ENCODE measurements around the gene TRIM7. TPM values are rescaled to one million over a fixed set of nuclear protein-coding genes. Genes with fewer than 3 reads are reported as not detected.
"Not testable (repeated sequence)": the region's sequence is repeated elsewhere in the genome, so short reads cannot be mapped to it uniquely, and the experiment has no call there.

Gene TRIM7
- total RNA-seq, 1 donor from 2014 or later: 2.7 TPM

GRCh38 chr5:181189363-181189961 lies 15.5 kb downstream of the TRIM7 start:
- H3K27me3 Mint-ChIP-seq: peaks cover 10% of the 10 kb centered on the region
- DNase-seq: peak; percentile 87
- intact Hi-C loops (cut with micrococcal nuclease): loop anchor here (1.0 to 10.0 kb wide), 3 partner anchors 17 to 385 kb away; partner anchors contain the start of gene MGAT1
- H3K4me1 Mint-ChIP-seq: peaks cover 48% of the 10 kb centered on the region
- peak overlapping the region; percentile 92 for H3K4me3 Mint-ChIP-seq
- peaks cover 9% of the 10 kb centered on the region for H3K36me3 Mint-ChIP-seq (ENCODE audit: low read depth)
- peak overlapping the region; percentile 95 for H3K27ac Mint-ChIP-seq
- H3K9me3 Mint-ChIP-seq: no peaks in the 10 kb centered on the region

GRCh38 chr5:181188700-181189362 lies 16.2 kb downstream of the TRIM7 start:
- Mint-ChIP-seq H3K4me3 (peak overlapping the region; percentile 92), H3K27ac (peak overlapping the region; percentile 95), H3K36me3 (ENCODE audit: low read depth) (peaks cover 9% of the 10 kb centered on the region), H3K27me3 (peaks cover 10% of the 10 kb centered on the region), H3K9me3 (no peaks in the 10 kb centered on the region), H3K4me1 (peaks cover 52% of the 10 kb centered on the region)
- intact Hi-C loops (cut with micrococcal nuclease): loop anchor here (1.0 to 10.0 kb wide), 4 partner anchors 16 to 384 kb away; partner anchors contain the start of genes MGAT1 and TRIM52
- DNase-seq: peak; percentile 95

- H3K4me1 Mint-ChIP-seq: peaks cover 49% of the 10 kb centered on the region
- peak overlapping the region; percentile 92 for H3K4me3 Mint-ChIP-seq
- H3K27me3 Mint-ChIP-seq: peaks cover 10% of the 10 kb centered on the region
- peak; percentile 83 for DNase-seq
- intact Hi-C loops (cut with micrococcal nuclease): loop anchor here (1.0 to 10.0 kb wide), 3 partner anchors 15 to 383 kb away; partner anchors contain the start of genes MGAT1 and TRIM52
- H3K36me3 Mint-ChIP-seq (ENCODE audit: low read depth): peaks cover 9% of the 10 kb centered on the region
- no peaks in the 10 kb centered on the region for H3K9me3 Mint-ChIP-seq
- H3K27ac Mint-ChIP-seq: peak overlapping the region; percentile 95
These were observed 17.3 kb downstream of the TRIM7 start for GRCh38 chr5:181187500-181188213.

GRCh38 chr5:181186986-181187499 lies 18.0 kb downstream of the TRIM7 start:
- peaks cover 9% of the 10 kb centered on the region for H3K36me3 Mint-ChIP-seq (ENCODE audit: low read depth)
- intact Hi-C loops (cut with micrococcal nuclease): loop anchor here (10.0 kb wide), 1 partner anchor 382 kb away; the partner anchor contains the start of gene MGAT1
- H3K27me3 Mint-ChIP-seq: peaks cover 10% of the 10 kb centered on the region
- H3K9me3 Mint-ChIP-seq: no peaks in the 10 kb centered on the region
- DNase-seq: peak; percentile 66
- H3K27ac Mint-ChIP-seq: no peak overlapping the region
- H3K4me1 Mint-ChIP-seq: peaks cover 48% of the 10 kb centered on the region
- no peak overlapping the region for H3K4me3 Mint-ChIP-seq

GRCh38 chr5:181186022-181186421 lies 19.0 kb downstream of the TRIM7 start:
- Mint-ChIP-seq H3K36me3 (ENCODE audit: low read depth) (peaks cover 7% of the 10 kb centered on the region), H3K4me1 (peaks cover 44% of the 10 kb centered on the region), H3K9me3 (no peaks in the 10 kb centered on the region), H3K27ac (no peak overlapping the region), H3K4me3 (no peak overlapping the region), H3K27me3 (peaks cover 11% of the 10 kb centered on the region)
- intact Hi-C loops (cut with micrococcal nuclease): loop anchor here (10.0 kb wide), 1 partner anchor 381 kb away; the partner anchor contains the start of gene MGAT1
- no peak for DNase-seq

GRCh38 chr5:181185560-181185959 lies 19.4 kb downstream of the TRIM7 start:
- Mint-ChIP-seq H3K27me3 (peaks cover 13% of the 10 kb centered on the region), H3K4me1 (peaks cover 44% of the 10 kb centered on the region), H3K27ac (no peak overlapping the region), H3K36me3 (ENCODE audit: low read depth) (peaks cover 7% of the 10 kb centered on the region), H3K4me3 (peak overlapping the region; percentile 19), H3K9me3 (no peaks in the 10 kb centered on the region)
- DNase-seq: no peak
- intact Hi-C loops (cut with micrococcal nuclease): loop anchor here (10.0 kb wide), 1 partner anchor 381 kb away; the partner anchor contains the start of gene MGAT1

GRCh38 chr5:181184845-181185216 lies 20.2 kb downstream of the TRIM7 start:
- H3K9me3 Mint-ChIP-seq: no peaks in the 10 kb centered on the region
- peaks cover 38% of the 10 kb centered on the region for H3K4me1 Mint-ChIP-seq
- no peak for DNase-seq
- peaks cover 15% of the 10 kb centered on the region for H3K27me3 Mint-ChIP-seq
- H3K4me3 Mint-ChIP-seq: peak overlapping the region; percentile 96
- peaks cover 6% of the 10 kb centered on the region for H3K36me3 Mint-ChIP-seq (ENCODE audit: low read depth)
- H3K27ac Mint-ChIP-seq: peak overlapping the region; percentile 97
- intact Hi-C loops (cut with micrococcal nuclease): loop anchor here (1.0 to 10.0 kb wide), 2 partner anchors 26 to 380 kb away; partner anchors contain the start of gene MGAT1

GRCh38 chr5:181182651-181183050 lies 22.3 kb downstream of the TRIM7 start:
- Mint-ChIP-seq H3K4me1 (peaks cover 26% of the 10 kb centered on the region), H3K9me3 (no peaks in the 10 kb centered on the region), H3K4me3 (peak overlapping the region; percentile 81), H3K36me3 (ENCODE audit: low read depth) (no peaks in the 10 kb centered on the region), H3K27ac (peak overlapping the region; percentile 56), H3K27me3 (peaks cover 9% of the 10 kb centered on the region)
- intact Hi-C loops (cut with micrococcal nuclease): loop anchor here (1.0 to 10.0 kb wide), 2 partner anchors 9 to 378 kb away; partner anchors contain the start of gene MGAT1
- DNase-seq: no peak

GRCh38 chr5:181181650-181182565 lies 23.1 kb downstream of the TRIM7 start:
- no peaks in the 10 kb centered on the region for H3K9me3 Mint-ChIP-seq
- intact Hi-C loops (cut with micrococcal nuclease): loop anchor here (1.0 to 10.0 kb wide), 2 partner anchors 9 to 377 kb away; partner anchors contain the start of gene MGAT1
- peaks cover 25% of the 10 kb centered on the region for H3K4me1 Mint-ChIP-seq
- H3K27ac Mint-ChIP-seq: peak overlapping the region; percentile 2
- peak; percentile 89 for DNase-seq
- H3K36me3 Mint-ChIP-seq (ENCODE audit: low read depth): no peaks in the 10 kb centered on the region
- no peak overlapping the region for H3K4me3 Mint-ChIP-seq
- peaks cover 9% of the 10 kb centered on the region for H3K27me3 Mint-ChIP-seq

- intact Hi-C loops (cut with micrococcal nuclease); DNase-seq; H3K4me3 Mint-ChIP-seq; H3K27ac Mint-ChIP-seq; H3K9me3 Mint-ChIP-seq; H3K36me3 Mint-ChIP-seq (ENCODE audit: low read depth): not testable (repeated sequence)
- H3K27me3 Mint-ChIP-seq: peaks cover 26% of the 10 kb centered on the region
- H3K4me1 Mint-ChIP-seq: peaks cover 22% of the 10 kb centered on the region
These were observed 27.4 kb downstream of the TRIM7 start for GRCh38 chr5:181177559-181177958.

- Mint-ChIP-seq H3K27me3 (peaks cover 27% of the 10 kb centered on the region), H3K4me3 (no peak overlapping the region), H3K4me1 (peaks cover 16% of the 10 kb centered on the region), H3K36me3 (ENCODE audit: low read depth) (no peaks in the 10 kb centered on the region), H3K27ac (no peak overlapping the region), H3K9me3 (no peaks in the 10 kb centered on the region)
- intact Hi-C loops (cut with micrococcal nuclease): no loop called here
- DNase-seq: no peak
These were observed 28.6 kb downstream of the TRIM7 start for GRCh38 chr5:181176254-181176952.

Measured in activated CD4-positive, alpha-beta T cell treated with anti-CD3 and anti-CD28 coated beads, Interleukin-2, amount 10 ng/mL, durations not matched to agents 24 days and 14 days (primary cell).